Measurements from ENCODE around the gene ZNF865.

- TF ChIP-seq EZH2 (IDR thresholded peaks at IDR 0.05; ENCODE audit: low read depth, low read length, severe bottlenecking) (no peak), FOSL1 (IDR thresholded peaks at IDR 0.05; ENCODE audit: insufficient read depth, low read depth, low read length) (no peak), TCF12 (IDR thresholded peaks at IDR 0.05; ENCODE audit: low read depth, low read length) (no peak), JUND (IDR thresholded peaks at IDR 0.05; ENCODE audit: low read length) (no peak), RBBP5 (IDR thresholded peaks at IDR 0.05; ENCODE audit: borderline replicate concordance, low read depth, low read length) (no peak), CEBPB (IDR thresholded peaks at IDR 0.05; ENCODE audit: low read depth, low read length) (no peak), MAFK (IDR thresholded peaks at IDR 0.05; ENCODE audit: low read depth, low read length) (no peak), RAD21 (IDR thresholded peaks at IDR 0.05 in 1 of 2, conservative IDR thresholded peaks at IDR 0.05 in 1 of 2; ENCODE audit: low read depth in 2 of 2, low read length in 2 of 2) (no peak), POLR2A (IDR thresholded peaks at IDR 0.05; ENCODE audit: control extremely low read depth in 1 of 2, low read depth in 2 of 2, low read length in 2 of 2) (no peak)
- TF ChIP-seq, protein P1, sequence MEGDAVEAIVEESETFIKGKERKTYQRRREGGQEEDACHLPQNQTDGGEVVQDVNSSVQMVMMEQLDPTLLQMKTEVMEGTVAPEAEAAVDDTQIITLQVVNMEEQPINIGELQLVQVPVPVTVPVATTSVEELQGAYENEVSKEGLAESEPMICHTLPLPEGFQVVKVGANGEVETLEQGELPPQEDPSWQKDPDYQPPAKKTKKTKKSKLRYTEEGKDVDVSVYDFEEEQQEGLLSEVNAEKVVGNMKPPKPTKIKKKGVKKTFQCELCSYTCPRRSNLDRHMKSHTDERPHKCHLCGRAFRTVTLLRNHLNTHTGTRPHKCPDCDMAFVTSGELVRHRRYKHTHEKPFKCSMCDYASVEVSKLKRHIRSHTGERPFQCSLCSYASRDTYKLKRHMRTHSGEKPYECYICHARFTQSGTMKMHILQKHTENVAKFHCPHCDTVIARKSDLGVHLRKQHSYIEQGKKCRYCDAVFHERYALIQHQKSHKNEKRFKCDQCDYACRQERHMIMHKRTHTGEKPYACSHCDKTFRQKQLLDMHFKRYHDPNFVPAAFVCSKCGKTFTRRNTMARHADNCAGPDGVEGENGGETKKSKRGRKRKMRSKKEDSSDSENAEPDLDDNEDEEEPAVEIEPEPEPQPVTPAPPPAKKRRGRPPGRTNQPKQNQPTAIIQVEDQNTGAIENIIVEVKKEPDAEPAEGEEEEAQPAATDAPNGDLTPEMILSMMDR (IDR thresholded peaks at IDR 0.05; ENCODE audit: control extremely low read depth in 1 of 3, insufficient read depth in 1 of 3, low read depth in 1 of 3, low read length in 3 of 3), result no peak
Observed at GRCh38 chr19:55617426-55617825, 12.0 kb downstream of the ZNF865 start.

Data from H1 (cell line).